Neural crest cell (in vitro differentiated cells): Measurements from ENCODE around the gene AP5Z1. TPM values are rescaled to one million over a fixed set of nuclear protein-coding genes. Genes with fewer than 3 reads are reported as not detected.
A peak's percentile ranks its signal among the peaks of the same experiment; 100 is the strongest.

Source experiments
- DNase-seq: peaks from one replicate; pipeline ENCODE4 v3.0.0; 2021; ENCODE audit warnings: low read depth, mixed read lengths, low spot score
- H3K27ac Mint-ChIP-seq: one replicate; pipeline ENCODE4 v1.8.0; 2021; ENCODE audit warnings: mild to moderate bottlenecking, mixed read lengths; ENCODE audit not compliant: unreplicated experiment
- H3K27me3 Mint-ChIP-seq: 2 replicates; pipeline ENCODE4 v1.8.0; 2021; ENCODE audit warnings: low read depth, mild to moderate bottlenecking, mixed read lengths
- H3K36me3 Mint-ChIP-seq: 2 replicates; pipeline ENCODE4 v1.8.0; 2021; ENCODE audit warnings: low read depth, mild to moderate bottlenecking, mixed read lengths
- H3K4me1 Mint-ChIP-seq: 2 replicates; pipeline ENCODE4 v1.8.0; 2021; ENCODE audit warnings: mixed read lengths
- H3K4me3 Mint-ChIP-seq: one replicate; pipeline ENCODE4 v1.8.0; 2021; ENCODE audit warnings: mild to moderate bottlenecking, mixed read lengths
- H3K9me3 Mint-ChIP-seq: 2 replicates; pipeline ENCODE4 v1.8.0; 2021; ENCODE audit warnings: mixed read lengths
- total RNA-seq: library from RNA; stranded (reverse); gene quantifications from 2 replicates; pipeline ENCODE4 v1.2.1, GENCODE V29; 2021
- TF ChIP-seq, protein P1 (sequence below): fragments of 200-600 bp; sonication (generic); conservative IDR thresholded peaks from 2 replicates; pipeline ENCODE4 v1.5.0; 2021; ENCODE audit warnings: antibody characterized with exemption, mild to moderate bottlenecking

Gene AP5Z1
- total RNA-seq, 1 donor from 2014 or later, result 37.6 TPM

DNA sequence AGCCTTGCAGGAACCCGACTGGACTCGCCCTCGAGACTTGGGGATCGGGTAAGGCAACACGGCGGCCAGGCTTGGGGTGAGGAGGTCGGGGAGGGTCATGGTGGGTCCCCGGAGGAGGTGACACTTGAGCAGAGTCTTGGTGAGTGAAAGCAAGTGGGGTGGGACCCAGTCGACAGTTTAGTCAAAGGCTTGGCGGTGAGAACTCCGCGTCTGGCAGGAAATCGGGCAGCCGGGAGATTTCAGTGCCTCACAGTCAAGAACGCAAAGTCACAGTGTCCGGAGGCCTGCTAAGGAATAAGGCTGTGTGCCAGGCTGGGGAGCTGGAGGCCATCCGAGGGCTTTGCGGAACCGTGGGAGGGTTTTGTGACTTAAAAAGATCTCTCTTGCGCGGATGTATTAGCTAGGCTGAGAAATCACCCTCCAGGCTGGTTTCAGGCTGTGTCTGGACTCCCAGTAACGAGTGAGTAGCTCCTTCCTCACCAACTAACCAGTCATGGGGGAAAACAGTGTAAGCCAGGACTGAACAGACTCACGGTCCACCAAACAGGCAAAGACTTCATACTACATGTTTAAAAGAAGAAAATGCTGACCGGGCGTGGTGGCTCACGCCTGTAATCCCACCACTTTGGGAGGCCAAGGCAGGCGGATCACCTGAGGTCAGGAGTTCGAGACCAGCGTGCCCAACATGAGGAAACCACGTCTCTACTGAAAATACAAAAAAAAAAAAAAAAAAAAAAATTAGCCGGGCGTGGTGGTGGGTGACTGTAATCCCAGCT is 613 bp downstream of the AP5Z1 start:
- peak overlapping the region; percentile 99 for H3K27ac Mint-ChIP-seq
- H3K36me3 Mint-ChIP-seq, result peaks cover 3% of the 10 kb centered on the region
- H3K4me1 Mint-ChIP-seq, result peaks cover 27% of the 10 kb centered on the region
- H3K4me3 Mint-ChIP-seq, result peak overlapping the region; percentile 98
- no peak for DNase-seq
- no peaks in the 10 kb centered on the region for H3K9me3 Mint-ChIP-seq
- TF ChIP-seq, protein P1, sequence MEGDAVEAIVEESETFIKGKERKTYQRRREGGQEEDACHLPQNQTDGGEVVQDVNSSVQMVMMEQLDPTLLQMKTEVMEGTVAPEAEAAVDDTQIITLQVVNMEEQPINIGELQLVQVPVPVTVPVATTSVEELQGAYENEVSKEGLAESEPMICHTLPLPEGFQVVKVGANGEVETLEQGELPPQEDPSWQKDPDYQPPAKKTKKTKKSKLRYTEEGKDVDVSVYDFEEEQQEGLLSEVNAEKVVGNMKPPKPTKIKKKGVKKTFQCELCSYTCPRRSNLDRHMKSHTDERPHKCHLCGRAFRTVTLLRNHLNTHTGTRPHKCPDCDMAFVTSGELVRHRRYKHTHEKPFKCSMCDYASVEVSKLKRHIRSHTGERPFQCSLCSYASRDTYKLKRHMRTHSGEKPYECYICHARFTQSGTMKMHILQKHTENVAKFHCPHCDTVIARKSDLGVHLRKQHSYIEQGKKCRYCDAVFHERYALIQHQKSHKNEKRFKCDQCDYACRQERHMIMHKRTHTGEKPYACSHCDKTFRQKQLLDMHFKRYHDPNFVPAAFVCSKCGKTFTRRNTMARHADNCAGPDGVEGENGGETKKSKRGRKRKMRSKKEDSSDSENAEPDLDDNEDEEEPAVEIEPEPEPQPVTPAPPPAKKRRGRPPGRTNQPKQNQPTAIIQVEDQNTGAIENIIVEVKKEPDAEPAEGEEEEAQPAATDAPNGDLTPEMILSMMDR, result no peak
- H3K27me3 Mint-ChIP-seq, result no peaks in the 10 kb centered on the region

DNA sequence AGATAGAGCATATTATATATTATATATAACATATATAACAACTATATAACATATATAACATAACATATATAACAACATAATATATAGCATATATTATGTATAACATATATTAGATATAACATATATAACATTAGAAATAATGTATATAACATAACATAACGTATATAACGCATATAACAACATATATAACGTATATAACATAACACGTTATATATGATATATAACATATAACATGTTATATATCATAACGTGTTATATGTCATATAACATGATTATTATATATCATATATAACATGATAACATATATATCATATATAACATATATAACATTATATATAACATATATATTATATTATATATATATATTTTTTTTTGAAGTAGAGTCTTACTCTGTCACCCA is 3.7 kb downstream of the AP5Z1 start:
- Mint-ChIP-seq H3K4me3 (no peak overlapping the region), H3K4me1 (peaks cover 26% of the 10 kb centered on the region), H3K27ac (no peak overlapping the region), H3K36me3 (peaks cover 3% of the 10 kb centered on the region), H3K27me3 (no peaks in the 10 kb centered on the region), H3K9me3 (no peaks in the 10 kb centered on the region)
- no peak for DNase-seq
- TF ChIP-seq, protein P1, result no peak

DNA sequence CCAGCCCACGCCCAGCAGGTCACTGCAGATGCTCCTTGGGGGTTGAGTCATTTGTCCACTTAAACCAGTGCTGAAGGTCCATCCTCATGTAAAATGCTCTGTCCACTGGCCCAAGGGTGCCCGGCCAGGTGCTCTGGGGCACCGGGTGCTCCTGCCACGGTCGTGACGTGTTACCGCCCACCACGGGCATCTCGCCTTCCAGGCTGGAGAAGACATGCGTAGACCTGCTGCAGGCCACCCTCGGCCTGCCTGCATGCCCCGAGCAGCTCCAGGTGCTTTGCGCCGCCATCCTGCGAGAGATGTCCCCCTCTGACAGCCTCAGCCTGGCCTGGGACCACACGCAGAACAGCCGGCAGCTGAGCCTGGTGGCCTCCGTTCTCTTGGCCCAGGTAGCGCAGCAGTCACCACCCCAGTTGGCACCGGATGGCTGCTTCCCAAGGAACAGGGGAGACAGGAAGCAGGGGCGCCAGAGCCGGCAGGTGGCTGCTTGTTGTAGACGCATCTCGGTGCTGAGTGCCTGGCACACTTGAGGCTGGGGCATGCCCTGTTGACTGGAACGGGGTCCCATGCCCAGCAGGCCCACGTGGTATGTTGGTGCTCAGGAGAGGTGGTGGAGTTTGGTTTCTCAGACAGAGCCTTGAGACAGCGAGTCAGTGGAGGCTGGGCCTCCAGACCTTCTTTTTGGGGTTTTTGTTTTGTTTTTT is 6.1 kb downstream of the AP5Z1 start:
- no peak overlapping the region for H3K4me3 Mint-ChIP-seq
- peaks cover 3% of the 10 kb centered on the region for H3K36me3 Mint-ChIP-seq
- TF ChIP-seq, protein P1, result no peak
- peak overlapping the region; percentile 6 for H3K27ac Mint-ChIP-seq
- H3K27me3 Mint-ChIP-seq, result no peaks in the 10 kb centered on the region
- H3K4me1 Mint-ChIP-seq, result peaks cover 6% of the 10 kb centered on the region
- H3K9me3 Mint-ChIP-seq, result no peaks in the 10 kb centered on the region
- DNase-seq, result no peak

DNA sequence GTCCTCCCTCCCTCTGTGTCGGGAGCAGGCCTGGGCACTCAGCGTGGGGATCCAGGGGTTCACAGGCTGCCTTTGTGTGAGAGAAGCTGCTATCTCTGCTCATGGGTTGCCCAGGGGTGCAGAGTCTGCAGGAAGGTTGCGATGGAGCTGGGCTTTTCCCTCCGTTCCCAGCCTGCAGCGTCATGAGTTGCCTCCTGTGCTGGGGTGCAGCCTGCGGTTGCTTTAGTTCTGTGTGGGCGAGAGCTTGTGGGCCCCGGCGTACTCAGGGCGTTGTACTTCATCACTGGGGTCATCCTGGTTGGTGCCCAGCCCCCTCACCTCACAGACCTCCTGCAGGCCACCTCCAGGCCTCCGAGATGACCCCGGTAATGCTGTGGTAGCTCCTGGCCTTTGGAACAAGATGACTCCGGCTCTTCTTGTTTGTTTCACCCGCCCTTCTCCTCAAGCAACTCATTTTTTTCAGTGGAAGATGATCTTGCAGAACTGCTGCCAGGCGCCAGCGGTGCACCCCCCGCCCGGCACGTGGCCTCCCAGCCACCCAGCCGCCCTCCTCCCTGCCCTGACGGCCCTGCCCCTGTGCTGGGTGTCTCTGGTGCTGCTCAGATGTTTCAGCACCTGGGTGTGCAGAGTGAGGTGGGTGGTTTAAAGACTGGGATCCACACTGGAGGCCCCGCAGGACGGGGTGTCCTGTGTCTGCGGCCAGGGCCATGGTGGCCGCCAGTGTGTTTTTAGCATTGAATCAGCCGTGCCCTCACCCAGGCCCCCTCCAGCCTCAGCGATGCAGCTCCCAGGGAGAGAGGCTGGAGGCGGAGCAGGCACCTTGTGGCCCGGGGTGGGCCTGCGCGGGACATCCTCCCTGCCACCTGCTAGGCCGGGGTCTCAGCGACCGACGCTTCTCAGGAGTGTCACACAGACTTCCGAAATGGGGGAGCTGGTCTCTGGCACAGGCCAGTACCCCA is 7.2 kb downstream of the AP5Z1 start:
- no peak overlapping the region for H3K4me3 Mint-ChIP-seq
- peaks cover 3% of the 10 kb centered on the region for H3K36me3 Mint-ChIP-seq
- no peaks in the 10 kb centered on the region for H3K9me3 Mint-ChIP-seq
- H3K27ac Mint-ChIP-seq, result no peak overlapping the region
- H3K4me1 Mint-ChIP-seq, result no peaks in the 10 kb centered on the region
- no peaks in the 10 kb centered on the region for H3K27me3 Mint-ChIP-seq
- DNase-seq, result no peak
- TF ChIP-seq, protein P1, result no peak

DNA sequence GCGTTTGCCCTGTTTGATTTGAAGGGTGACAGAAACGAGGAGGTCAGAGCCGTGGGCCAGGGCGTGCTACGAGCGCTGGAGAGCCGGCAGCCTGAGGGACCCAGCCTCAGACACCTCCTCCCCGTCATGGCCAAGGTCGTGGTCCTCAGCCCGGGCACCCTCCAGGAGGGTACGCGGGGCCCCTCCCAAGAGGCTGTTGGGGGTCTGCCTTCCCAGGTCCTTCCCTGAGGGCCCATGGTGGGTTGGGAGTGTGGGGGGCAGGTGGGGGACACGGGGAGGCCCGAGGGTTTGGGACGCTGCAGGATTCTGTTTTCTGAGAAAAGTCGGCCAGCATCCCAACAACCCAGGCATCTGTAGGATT is 7.8 kb downstream of the AP5Z1 start:
- Mint-ChIP-seq H3K27me3 (no peaks in the 10 kb centered on the region), H3K36me3 (peaks cover under 1% of the 10 kb centered on the region), H3K4me1 (no peaks in the 10 kb centered on the region), H3K27ac (no peak overlapping the region), H3K4me3 (no peak overlapping the region), H3K9me3 (no peaks in the 10 kb centered on the region)
- no peak for DNase-seq
- TF ChIP-seq, protein P1, result no peak
